H7 (cell line): ENCODE data around the gene MISP3. TPM values are rescaled to one million over a fixed set of nuclear protein-coding genes. Genes with fewer than 3 reads are reported as not detected.

Source experiments
- DNase-seq: peaks from one replicate; pipeline ENCODE4 v3.0.0; 2012
- H3K27me3 ChIP-seq: 2 replicates; pipeline ENCODE4 v1.6.0; 2011; ENCODE audit warnings: mild to moderate bottlenecking, low read length; ENCODE audit not compliant: control insufficient read depth, insufficient read depth
- H3K36me3 ChIP-seq: replicated peaks from 2 replicates; pipeline ENCODE4 v1.5.1; 2011; ENCODE audit warnings: low read length; ENCODE audit not compliant: control insufficient read depth, insufficient read depth
- H3K4me3 ChIP-seq: 2 replicates; pipeline ENCODE4 v1.5.1; 2011; ENCODE audit warnings: low read depth, mild to moderate bottlenecking, control low read depth, low read length, moderate library complexity; ENCODE audit not compliant: insufficient read depth
- total RNA-seq: library from RNA; depleted of rRNA; stranded (reverse); fragments of >200 nt; shearing (Covaris generic); gene quantifications from 2 replicates; pipeline ENCODE4 v1.2.3, GENCODE V29; 2014

The MISP3 gene
- total RNA-seq, 1 experiment from 2014 or later = 0.52 TPM

GRCh38 chr19:14081797-14082674 lies 9.4 kb downstream of the MISP3 start:
- H3K27me3 ChIP-seq = peaks cover 12% of the 10 kb centered on the region
- H3K4me3 ChIP-seq = peak overlapping the region; percentile 57
- no peaks in the 10 kb centered on the region for H3K36me3 ChIP-seq
- peak; percentile 16 for DNase-seq

DNA sequence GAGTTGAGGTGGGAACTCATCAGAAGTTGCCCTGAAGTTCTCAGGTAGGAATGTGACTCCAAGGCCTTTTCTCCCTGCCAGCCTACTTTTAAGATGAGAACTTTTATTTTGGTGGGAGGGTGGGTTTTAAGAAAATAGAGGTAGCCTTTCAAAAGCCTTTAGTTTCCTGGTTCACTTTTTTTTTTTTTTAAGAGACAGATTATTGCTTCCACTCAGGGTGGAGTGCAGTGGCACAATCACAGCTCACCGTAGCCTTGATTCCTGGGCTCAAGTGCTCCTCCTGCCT lies 10.0 kb downstream of the MISP3 start:
- H3K4me3 ChIP-seq = no peak overlapping the region
- DNase-seq = no peak
- peaks cover 14% of the 10 kb centered on the region for H3K27me3 ChIP-seq
- H3K36me3 ChIP-seq = no peaks in the 10 kb centered on the region

GRCh38 chr19:14085309-14085995 lies 12.9 kb downstream of the MISP3 start, which contains the start of gene C19orf67:
TSS of gene C19orf67 (minus strand) at chr19:14085783. CDS start at chr19:14085627, 156 bp downstream.
- H3K36me3 ChIP-seq = peaks cover 2% of the 10 kb centered on the region
- DNase-seq = peak; percentile 71
- H3K4me3 ChIP-seq = peak within 1 kb of the TSS; percentile 39
- peaks cover 21% of the 10 kb centered on the region for H3K27me3 ChIP-seq

DNA sequence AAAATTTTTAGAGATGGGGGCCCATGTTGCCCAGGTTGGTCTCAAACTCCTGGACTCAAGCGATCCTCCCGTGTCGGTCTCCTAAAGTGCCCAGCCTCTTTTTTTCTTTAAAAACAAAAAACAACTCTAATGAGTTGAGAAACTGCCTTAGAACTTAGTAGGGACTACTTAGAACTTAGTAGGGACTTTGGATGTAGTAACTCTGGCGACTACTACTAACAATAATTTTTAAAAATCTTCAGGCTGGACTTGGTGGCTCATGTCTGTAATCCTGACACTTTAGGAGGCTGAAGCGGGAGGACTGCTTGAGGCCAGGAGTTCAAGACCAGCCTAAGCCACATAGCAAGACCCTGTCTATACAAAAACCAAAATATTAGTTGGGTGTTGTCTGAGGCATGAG lies 13.5 kb downstream of the MISP3 start:
- Histone ChIP-seq H3K36me3 (peaks cover 2% of the 10 kb centered on the region), H3K27me3 (peaks cover 21% of the 10 kb centered on the region), H3K4me3 (peak overlapping the region; percentile 39; the same call in 1 of the 2 replicates)
- DNase-seq = no peak

DNA sequence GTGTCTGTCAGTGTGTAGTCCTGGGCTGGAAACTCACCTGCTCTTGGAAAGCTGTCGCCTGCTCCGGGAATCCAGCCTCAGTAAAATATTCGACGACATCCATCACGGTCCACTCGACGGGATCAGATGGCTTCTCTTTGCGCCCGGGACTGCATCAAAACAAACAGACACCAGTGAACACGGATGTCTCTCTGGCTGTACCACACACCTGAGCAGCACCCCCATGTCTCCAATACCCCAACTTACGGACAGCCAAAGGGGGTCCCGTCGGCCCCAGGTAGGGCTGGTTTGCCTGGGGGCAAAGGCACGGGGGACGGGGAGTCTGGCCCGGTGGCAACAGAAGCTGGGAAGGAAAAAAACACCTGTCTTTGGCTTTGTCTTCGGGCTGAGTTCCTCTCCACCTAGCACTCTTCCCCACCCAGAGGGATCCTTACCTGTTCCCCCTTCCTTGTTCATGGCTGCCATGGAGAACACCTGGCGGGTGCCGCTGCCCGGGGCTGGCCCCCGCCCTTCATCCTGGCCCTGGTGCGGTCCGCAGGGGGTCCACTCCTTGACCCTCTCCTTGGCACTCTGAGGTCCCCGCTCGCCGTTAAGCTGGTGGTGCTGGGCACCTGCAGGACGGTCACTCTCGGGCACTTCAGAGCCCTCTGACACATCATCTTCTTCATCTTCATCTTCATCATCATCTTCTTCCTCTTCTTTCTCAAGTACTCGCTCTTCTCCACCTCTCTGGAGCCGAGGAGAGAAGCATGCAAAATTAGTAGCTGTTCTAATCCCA lies 16.2 kb downstream of the MISP3 start:
- peak; percentile 45 for DNase-seq
- Histone ChIP-seq H3K27me3 (peaks cover 17% of the 10 kb centered on the region), H3K36me3 (peaks cover 2% of the 10 kb centered on the region), H3K4me3 (peak overlapping the region; percentile 66)

DNA sequence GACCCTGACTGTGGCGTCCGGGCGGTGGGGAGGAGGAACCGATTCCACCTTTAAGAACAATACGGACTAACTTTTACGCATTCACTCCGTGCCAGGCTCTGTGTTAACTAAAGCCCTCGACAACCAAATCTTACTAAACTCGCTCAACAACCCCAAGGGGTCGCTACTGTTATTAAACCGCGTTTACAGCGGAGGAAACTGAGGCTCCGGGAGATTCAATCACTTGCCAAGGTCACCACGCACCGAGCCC lies 16.8 kb downstream of the MISP3 start:
- H3K36me3 ChIP-seq = peaks cover 2% of the 10 kb centered on the region
- DNase-seq = peak; percentile 74
- H3K4me3 ChIP-seq = peak overlapping the region; percentile 66
- H3K27me3 ChIP-seq = peaks cover 17% of the 10 kb centered on the region

GRCh38 chr19:14089662-14090508 lies 17.3 kb downstream of the MISP3 start:
- peaks cover 2% of the 10 kb centered on the region for H3K36me3 ChIP-seq
- peak; percentile 92 for DNase-seq
- peaks cover 16% of the 10 kb centered on the region for H3K27me3 ChIP-seq
- peak overlapping the region; percentile 66 for H3K4me3 ChIP-seq

DNA sequence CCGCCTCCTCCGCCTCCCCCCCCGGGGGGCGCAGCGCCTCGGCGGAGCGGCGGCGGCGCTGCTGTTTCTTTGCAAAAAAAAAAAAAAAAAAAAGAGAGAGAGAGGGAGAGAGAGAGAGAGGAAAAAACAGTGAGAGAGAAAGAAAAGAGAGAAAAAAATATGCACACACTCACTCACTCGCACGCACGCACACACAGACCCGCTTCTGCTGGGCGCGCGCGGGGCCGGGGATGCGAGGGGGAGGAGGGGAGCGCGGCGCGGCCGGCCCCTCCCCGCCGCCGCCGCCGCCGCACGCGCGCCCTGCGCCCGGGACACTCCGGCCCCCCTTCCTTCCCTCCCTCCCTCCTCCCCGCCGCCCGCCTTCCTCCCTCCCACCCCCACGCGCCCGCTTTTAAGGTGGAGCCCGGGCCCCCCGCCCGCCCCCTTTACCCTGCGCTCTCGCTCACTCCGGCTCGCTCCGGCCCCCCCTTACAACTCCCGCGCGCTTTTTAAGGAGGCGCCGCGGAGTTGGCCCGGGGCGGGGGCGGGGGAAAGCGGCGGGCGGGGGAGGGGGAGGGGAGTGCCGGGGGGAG lies 18.0 kb downstream of the MISP3 start, which contains the start of gene SAMD1:
Gene SAMD1, minus strand, starts transcription at position 243 of the 572 bp plus-strand sequence.
- Histone ChIP-seq H3K36me3 (peaks cover 2% of the 10 kb centered on the region), H3K4me3 (peak within 1 kb of the TSS; percentile 66), H3K27me3 (peaks cover 12% of the 10 kb centered on the region)
- peak; percentile 97 for DNase-seq

- Histone ChIP-seq H3K4me3 (peak overlapping the region; percentile 66), H3K36me3 (peaks cover 2% of the 10 kb centered on the region), H3K27me3 (peaks cover 9% of the 10 kb centered on the region)
- peak; percentile 97 for DNase-seq
Measured at GRCh38 chr19:14091081-14091812, 18.7 kb downstream of the MISP3 start.

DNA sequence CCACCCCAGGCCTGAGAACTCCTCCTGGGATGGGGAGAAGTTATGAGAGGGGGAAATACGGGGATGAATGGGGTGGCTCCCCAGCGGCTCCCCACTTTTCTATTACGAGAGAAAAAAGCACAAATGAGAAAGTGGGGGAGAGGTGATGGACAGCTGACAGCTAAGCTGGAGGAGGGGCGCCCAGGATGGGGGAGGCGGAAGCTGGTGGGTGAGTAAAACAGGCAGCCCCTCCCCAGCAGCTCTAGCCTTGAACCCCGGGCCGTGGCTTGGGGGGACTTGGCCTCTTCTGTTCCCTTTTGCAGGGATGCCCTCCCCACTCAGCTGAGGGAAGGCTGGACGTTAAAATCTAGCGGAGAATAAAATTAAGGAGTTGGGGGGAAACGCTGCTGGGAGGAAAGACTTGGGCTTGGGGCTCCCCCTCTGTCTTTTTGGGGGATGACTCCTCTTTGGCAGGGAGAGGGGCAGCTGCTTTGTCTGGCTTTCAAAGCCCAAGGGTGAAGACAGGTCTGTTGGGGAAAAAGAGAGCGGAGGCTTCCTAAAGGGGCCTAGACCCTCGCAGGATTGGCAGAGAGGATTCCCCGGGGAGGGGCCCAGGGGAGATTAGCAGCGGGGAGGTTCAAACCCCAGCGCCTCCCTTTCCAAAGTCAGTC lies 19.4 kb downstream of the MISP3 start:
- peak overlapping the region; percentile 66 for H3K4me3 ChIP-seq
- DNase-seq = peak; percentile 79
- peaks cover 3% of the 10 kb centered on the region for H3K36me3 ChIP-seq
- H3K27me3 ChIP-seq = peaks cover 9% of the 10 kb centered on the region

DNA sequence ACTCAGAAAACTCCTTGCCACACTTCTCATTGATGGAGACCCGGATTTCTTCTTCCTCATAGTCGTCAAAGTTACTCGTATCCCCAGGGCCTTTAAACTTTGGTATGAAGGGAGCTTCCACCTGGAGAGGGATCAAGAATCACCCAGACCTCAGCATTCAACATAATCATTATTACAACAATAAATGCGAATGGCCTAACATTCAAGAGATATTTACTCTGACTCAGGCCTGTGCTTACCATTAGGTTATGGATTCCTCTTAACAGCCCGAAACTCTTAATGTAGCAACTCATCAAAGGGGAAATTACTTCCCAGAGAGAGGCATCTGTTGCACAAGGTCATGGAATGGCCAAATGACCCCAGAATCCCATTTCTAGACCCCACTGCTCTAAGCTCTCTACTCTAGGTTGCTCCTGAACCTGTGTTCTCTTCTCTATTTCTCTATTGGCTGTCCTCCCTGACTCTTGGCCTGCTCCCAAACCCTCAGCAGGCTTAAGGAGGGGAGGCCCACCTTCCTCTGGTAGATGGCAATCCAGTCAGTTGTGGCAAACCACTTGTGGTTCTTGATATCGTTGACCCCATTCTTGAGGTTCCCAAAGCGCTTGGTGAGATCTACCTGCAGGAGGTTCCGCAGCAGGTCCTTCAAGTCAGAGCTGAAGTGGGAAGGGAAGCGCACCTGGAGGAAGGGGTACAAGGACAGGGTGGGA lies 20.7 kb downstream of the MISP3 start:
- Histone ChIP-seq H3K4me3 (no peak overlapping the region), H3K27me3 (peaks cover 6% of the 10 kb centered on the region), H3K36me3 (peaks cover 3% of the 10 kb centered on the region)
- DNase-seq = no peak

DNA sequence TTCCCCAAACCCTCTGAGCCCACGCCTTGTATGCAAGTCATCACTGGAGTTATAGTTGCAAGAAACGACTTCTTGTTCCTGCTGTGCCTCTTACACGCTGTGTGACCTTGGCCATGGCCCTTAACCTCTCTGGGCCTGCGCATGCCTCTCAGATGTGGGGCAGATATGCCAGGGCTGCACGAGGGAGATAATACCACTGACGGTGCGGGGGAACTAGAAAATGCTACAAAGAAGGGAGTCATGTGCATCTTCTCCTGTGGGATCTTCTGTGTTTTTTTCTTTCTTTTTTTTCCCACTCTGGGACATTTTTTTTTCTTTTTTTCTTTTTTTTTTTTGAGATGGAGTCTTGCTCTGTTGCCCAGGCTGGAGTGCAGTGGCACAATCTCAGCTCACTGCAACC lies 22.3 kb downstream of the MISP3 start:
- DNase-seq = no peak
- Histone ChIP-seq H3K27me3 (no peaks in the 10 kb centered on the region), H3K4me3 (no peak overlapping the region), H3K36me3 (0 out of 2 replicates have a peak, but pooled peaks cover 1% of the 10 kb centered on the region)
